ENCODE measurements around the gene KAT2B.

The KAT2B gene

DNA sequence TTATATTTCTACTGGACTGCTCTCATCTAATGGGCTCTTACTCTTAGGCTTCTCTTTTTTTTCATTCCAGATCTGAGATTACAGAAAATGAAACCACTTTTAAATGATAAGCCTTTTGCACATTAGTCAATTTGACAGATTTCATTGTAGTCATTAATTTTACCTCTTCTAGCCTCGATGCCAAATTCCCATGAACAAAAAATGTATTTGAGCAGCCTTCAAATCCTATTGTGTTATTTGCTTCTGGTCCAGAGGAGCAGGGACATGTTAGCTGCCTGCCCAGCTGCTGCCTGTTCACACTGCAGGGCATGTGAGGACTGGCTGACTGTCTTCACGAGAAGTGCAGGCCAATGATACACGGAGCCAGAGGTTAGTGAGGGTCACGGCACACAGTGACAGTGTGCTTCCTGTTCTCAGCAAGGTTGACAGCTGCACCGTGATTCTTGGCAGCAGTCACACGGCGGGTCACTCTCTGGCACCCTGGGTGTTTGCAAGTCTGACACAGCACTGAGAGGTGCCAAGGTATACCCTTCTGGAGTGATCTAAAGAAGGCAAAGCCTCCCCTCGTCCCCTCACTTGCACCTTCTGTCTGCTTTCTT lies 40.8 kb downstream of the KAT2B start:
- TF ChIP-seq, protein P1, sequence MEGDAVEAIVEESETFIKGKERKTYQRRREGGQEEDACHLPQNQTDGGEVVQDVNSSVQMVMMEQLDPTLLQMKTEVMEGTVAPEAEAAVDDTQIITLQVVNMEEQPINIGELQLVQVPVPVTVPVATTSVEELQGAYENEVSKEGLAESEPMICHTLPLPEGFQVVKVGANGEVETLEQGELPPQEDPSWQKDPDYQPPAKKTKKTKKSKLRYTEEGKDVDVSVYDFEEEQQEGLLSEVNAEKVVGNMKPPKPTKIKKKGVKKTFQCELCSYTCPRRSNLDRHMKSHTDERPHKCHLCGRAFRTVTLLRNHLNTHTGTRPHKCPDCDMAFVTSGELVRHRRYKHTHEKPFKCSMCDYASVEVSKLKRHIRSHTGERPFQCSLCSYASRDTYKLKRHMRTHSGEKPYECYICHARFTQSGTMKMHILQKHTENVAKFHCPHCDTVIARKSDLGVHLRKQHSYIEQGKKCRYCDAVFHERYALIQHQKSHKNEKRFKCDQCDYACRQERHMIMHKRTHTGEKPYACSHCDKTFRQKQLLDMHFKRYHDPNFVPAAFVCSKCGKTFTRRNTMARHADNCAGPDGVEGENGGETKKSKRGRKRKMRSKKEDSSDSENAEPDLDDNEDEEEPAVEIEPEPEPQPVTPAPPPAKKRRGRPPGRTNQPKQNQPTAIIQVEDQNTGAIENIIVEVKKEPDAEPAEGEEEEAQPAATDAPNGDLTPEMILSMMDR (IDR thresholded peaks at IDR 0.05; ENCODE audit: insufficient read depth, missing control alignments): no peak
- DNase-seq (ENCODE audit: insufficient read length, low spot score): no peak
- no peak for FAIRE-seq

DNA sequence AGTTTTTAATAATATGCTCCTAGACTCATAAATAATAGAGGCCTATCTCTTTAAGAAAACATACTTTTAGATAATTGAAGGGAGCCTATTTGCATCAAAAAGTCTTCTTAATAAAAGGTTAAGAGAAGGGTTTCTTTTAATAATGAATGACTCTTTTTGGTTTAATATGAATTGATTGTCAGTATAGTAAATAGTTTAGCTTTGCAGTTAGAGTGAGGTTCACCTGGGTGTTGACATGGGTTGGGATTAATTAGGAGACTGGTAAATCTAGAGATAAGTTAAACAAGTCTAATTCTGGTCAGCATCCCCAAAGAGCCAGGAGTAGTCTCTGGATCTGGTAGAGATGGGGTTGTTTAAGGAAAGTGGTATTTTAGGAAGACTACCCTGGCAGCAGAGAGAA lies 43.0 kb downstream of the KAT2B start:
- no peak for DNase-seq (ENCODE audit: insufficient read length, low spot score)
- FAIRE-seq: no peak
- TF ChIP-seq, protein P1 (IDR thresholded peaks at IDR 0.05; ENCODE audit: insufficient read depth, missing control alignments): no peak

GRCh38 chr3:20083953-20084352 lies 43.7 kb downstream of the KAT2B start:
- FAIRE-seq (no peak), DNase-seq (ENCODE audit: insufficient read length, low spot score) (no peak)
- TF ChIP-seq, protein P1 (IDR thresholded peaks at IDR 0.05; ENCODE audit: insufficient read depth, missing control alignments): no peak

GRCh38 chr3:20091331-20092047 lies 51.2 kb downstream of the KAT2B start:
- TF ChIP-seq, protein P1 (IDR thresholded peaks at IDR 0.05; ENCODE audit: insufficient read depth, missing control alignments): no peak
- FAIRE-seq (no peak), DNase-seq (ENCODE audit: insufficient read length, low spot score) (no peak)

DNA sequence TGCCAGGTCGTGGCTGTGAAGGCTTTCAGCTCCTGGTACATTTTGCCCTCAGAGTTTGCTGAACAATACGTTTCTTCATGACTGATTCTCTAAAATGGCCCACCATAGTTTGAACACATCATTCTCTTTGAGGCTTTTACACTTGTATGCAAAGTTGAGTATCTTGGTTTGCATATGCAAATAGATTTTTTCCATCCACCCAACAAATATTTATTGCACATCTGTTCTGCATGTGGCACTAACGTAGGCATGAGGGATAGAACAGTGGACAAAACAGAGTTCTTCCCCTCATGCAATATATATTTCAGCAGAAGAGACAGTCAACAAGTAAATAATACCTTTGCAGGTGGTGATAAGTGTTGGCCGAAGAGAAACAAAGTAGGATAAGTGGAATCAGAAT lies 55.2 kb downstream of the KAT2B start:
- DNase-seq (ENCODE audit: insufficient read length, low spot score) (no peak), FAIRE-seq (no peak)
- TF ChIP-seq, protein P1 (IDR thresholded peaks at IDR 0.05; ENCODE audit: insufficient read depth, missing control alignments): no peak

GRCh38 chr3:20096135-20096685 lies 56.0 kb downstream of the KAT2B start:
- TF ChIP-seq, protein P1 (IDR thresholded peaks at IDR 0.05; ENCODE audit: insufficient read depth, missing control alignments): no peak
- DNase-seq (ENCODE audit: insufficient read length, low spot score): no peak
- FAIRE-seq: no peak

GRCh38 chr3:20097015-20097414 lies 56.8 kb downstream of the KAT2B start:
- DNase-seq (ENCODE audit: insufficient read length, low spot score) (no peak), FAIRE-seq (no peak)
- TF ChIP-seq, protein P1 (IDR thresholded peaks at IDR 0.05; ENCODE audit: insufficient read depth, missing control alignments): no peak
